DMS114 treated with DMSO at 0.1 percent for 48 hours (cell line): ENCODE measurements around the gene PEMT.

Source experiments
- DNase-seq: peaks from one replicate; lab custom pipeline; 2025; ENCODE audit not compliant: unreplicated experiment; lab: John Stamatoyannopoulos, UW

Gene PEMT

GRCh38 chr17:17555151-17555550, 36.4 kb downstream of the PEMT start:
- DNase-seq = no peak

GRCh38 chr17:17554266-17554665, 37.2 kb downstream of the PEMT start:
- no peak for DNase-seq

- DNase-seq = no peak
Observed at GRCh38 chr17:17553217-17554195, 38.0 kb downstream of the PEMT start.

GRCh38 chr17:17552351-17553216, 38.9 kb downstream of the PEMT start:
- DNase-seq = no peak

GRCh38 chr17:17551361-17551760, 40.1 kb downstream of the PEMT start:
- DNase-seq = no peak

GRCh38 chr17:17549732-17550366, 41.7 kb downstream of the PEMT start:
- DNase-seq = no peak

GRCh38 chr17:17548044-17548443, 43.5 kb downstream of the PEMT start:
- DNase-seq = no peak

GRCh38 chr17:17547210-17547764, 44.2 kb downstream of the PEMT start:
- DNase-seq = no peak

GRCh38 chr17:17546399-17547185, 44.9 kb downstream of the PEMT start:
- no peak for DNase-seq

- DNase-seq = no peak
Observed at GRCh38 chr17:17545984-17546383, 45.5 kb downstream of the PEMT start.

GRCh38 chr17:17545031-17545820, 46.3 kb downstream of the PEMT start:
- DNase-seq = no peak

- no peak for DNase-seq
Observed at GRCh38 chr17:17542906-17543635, 48.4 kb downstream of the PEMT start.

GRCh38 chr17:17541640-17542001, 49.9 kb downstream of the PEMT start:
- DNase-seq = no peak

- DNase-seq = no peak
Observed at GRCh38 chr17:17540935-17541639, 50.4 kb downstream of the PEMT start.

GRCh38 chr17:17540278-17540906, 51.1 kb downstream of the PEMT start:
- no peak for DNase-seq

GRCh38 chr17:17539591-17539990, 51.9 kb downstream of the PEMT start:
- DNase-seq = no peak
